ENCODE data around the gene CUL9.

- TF ChIP-seq TOX (CRISPR knock-in tag; IDR thresholded peaks at IDR 0.05; ENCODE audit: borderline replicate concordance) (no peak), ZNF8 (CRISPR knock-in tag; IDR thresholded peaks at IDR 0.05) (no peak), ESRRG (CRISPR knock-in tag; IDR thresholded peaks at IDR 0.05) (no peak), TSHZ2 (CRISPR knock-in tag; IDR thresholded peaks at IDR 0.05) (no peak), PATZ1 (CRISPR knock-in tag; IDR thresholded peaks at IDR 0.05; ENCODE audit: borderline replicate concordance) (no peak), CREB5 (CRISPR knock-in tag; IDR thresholded peaks at IDR 0.05; ENCODE audit: low read depth) (no peak), ZFP3 (CRISPR knock-in tag; IDR thresholded peaks at IDR 0.05) (no peak), ARNTL (CRISPR knock-in tag; IDR thresholded peaks at IDR 0.05; ENCODE audit: borderline replicate concordance, low read depth) (no peak), GLIS3 (CRISPR knock-in tag; IDR thresholded peaks at IDR 0.05) (no peak), SNAI2 (CRISPR knock-in tag; IDR thresholded peaks at IDR 0.05) (no peak), ZNF70 (CRISPR knock-in tag; IDR thresholded peaks at IDR 0.05) (no peak), ZFP30 (CRISPR knock-in tag; IDR thresholded peaks at IDR 0.05) (no peak), TCF4 (CRISPR knock-in tag; IDR thresholded peaks at IDR 0.05; ENCODE audit: borderline replicate concordance) (no peak), PPARA (CRISPR knock-in tag; IDR thresholded peaks at IDR 0.05; ENCODE audit: borderline replicate concordance) (no peak)
These were observed 22.4 kb upstream of the CUL9 start for GRCh38 chr6:43159599-43159998.
